Caco-2 (cell line): Measurements from ENCODE around the gene LDB2. TPM values are rescaled to one million over a fixed set of nuclear protein-coding genes. Genes with fewer than 3 reads are reported as not detected.

Source experiments
- BruUV-seq: library from RNA; stranded (reverse); fragments of 400-500 nt; replicated peaks from 2 replicates; lab custom pipeline; 2021; lab: Mats Ljungman, UMichigan
- CTCF ChIA-PET: fragments of 300-600 bp; sonication (Branson Sonifier 250); formaldehyde crosslinking; loops from one replicate; lab custom pipeline; 2022; ENCODE audit warnings: antibody characterized with exemption; lab: Charles Lee
- POLR2A ChIA-PET: fragments of 300-600 bp; sonication (Branson Sonifier 250); formaldehyde crosslinking; loops from one replicate; lab custom pipeline; 2022; ENCODE audit warnings: antibody characterized with exemption; lab: Charles Lee
- DNase-seq, 2 experiments: peaks; one replicate each; pipeline versions ENCODE4 v3.0.0 to v3.0.0-alpha.2; 2020 to 2022
- H3K27me3 ChIP-seq: replicated peaks from 2 replicates; pipeline ENCODE4 v1.6.0; 2011; ENCODE audit warnings: low read length; ENCODE audit not compliant: control insufficient read depth, insufficient read depth
- H3K36me3 ChIP-seq: 2 replicates; pipeline ENCODE4 v1.5.1; 2011; ENCODE audit warnings: low read length; ENCODE audit not compliant: control insufficient read depth, insufficient read depth
- H3K4me1 ChIP-seq: fragments of 250-450 bp; sonication (Bioruptor Pico); 2 replicates; pipeline ENCODE4 v1.5.1; 2020; ENCODE audit warnings: mild to moderate bottlenecking
- H3K4me3 ChIP-seq: 2 replicates; pipeline ENCODE4 v1.5.1; 2011; ENCODE audit warnings: low read depth, mild to moderate bottlenecking, control low read depth, low read length
- H3K9me3 ChIP-seq: fragments of 250-450 bp; sonication (Bioruptor Pico); 2 replicates; pipeline ENCODE4 v1.5.1; 2020; ENCODE audit warnings: mild to moderate bottlenecking, moderate library complexity
- H3K27ac Mint-ChIP-seq: one replicate; pipeline ENCODE4 v1.8.0; 2022; ENCODE audit warnings: mixed read lengths; ENCODE audit not compliant: unreplicated experiment
- H3K27me3 Mint-ChIP-seq: one replicate; pipeline ENCODE4 v1.8.0; 2022; ENCODE audit warnings: mixed read lengths; ENCODE audit not compliant: insufficient read depth, unreplicated experiment
- H3K36me3 Mint-ChIP-seq: one replicate; pipeline ENCODE4 v1.8.0; 2022; ENCODE audit warnings: mild to moderate bottlenecking, mixed read lengths; ENCODE audit not compliant: insufficient read depth, unreplicated experiment
- H3K4me1 Mint-ChIP-seq: one replicate; pipeline ENCODE4 v1.8.0; 2022; ENCODE audit warnings: low read depth, mixed read lengths; ENCODE audit not compliant: unreplicated experiment
- H3K4me3 Mint-ChIP-seq: one replicate; pipeline ENCODE4 v1.8.0; 2022; ENCODE audit warnings: mild to moderate bottlenecking, moderate library complexity, mixed read lengths; ENCODE audit not compliant: unreplicated experiment
- H3K9me3 Mint-ChIP-seq: one replicate; pipeline ENCODE4 v1.8.0; 2022; ENCODE audit warnings: mixed read lengths; ENCODE audit not compliant: unreplicated experiment
- intact Hi-C: fragments of 100-400 bp; cut with micrococcal nuclease; formaldehyde crosslinking; loops from one replicate; pipeline ENCODE4 v1.10.0; 2022; ENCODE audit not compliant: unreplicated experiment
- total RNA-seq: library from RNA; stranded (reverse); gene quantifications from 2 replicates; pipeline ENCODE4 v1.2.3, GENCODE V29; 2022
- TF ChIP-seq, protein P1 (sequence below), 2 experiments: fragments of 200-600 bp in 1 of 2; IDR thresholded peaks; 1 replicate in 1 of 2; 2 replicates in 1 of 2; pipeline versions ENCODE4 v1.5.1 to v1.8.0; 2011 to 2022; ENCODE audit warnings: antibody characterized with exemption in 1 of 2, control low read depth in 1 of 2, inconsistent platforms in 1 of 2, low read depth in 1 of 2, low read length in 1 of 2, mild to moderate bottlenecking in 1 of 2, moderate library complexity in 1 of 2; ENCODE audit not compliant: insufficient read depth in 1 of 2, severe bottlenecking in 1 of 2, unreplicated experiment in 1 of 2

The LDB2 gene
- total RNA-seq, 1 experiment from 2014 or later: not detected

DNA sequence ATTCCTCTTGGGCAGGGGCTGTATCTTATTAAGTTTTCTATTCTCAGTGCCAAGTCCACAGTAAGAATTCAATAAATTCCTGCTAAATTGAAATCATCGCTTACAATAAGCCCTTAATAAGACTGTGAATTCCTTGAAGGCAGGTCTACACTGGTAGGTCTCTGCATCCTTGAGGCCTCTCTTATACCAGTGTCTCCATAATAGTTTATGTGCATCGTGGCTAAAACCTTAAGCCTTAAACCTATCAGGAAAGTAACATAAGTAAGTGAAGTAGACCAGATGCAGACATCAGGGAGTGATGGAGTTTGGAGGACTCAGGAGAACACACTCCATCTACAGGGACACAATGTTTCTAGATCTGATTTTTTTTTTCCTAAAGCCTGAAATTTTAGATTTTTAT, 240.3 kb downstream of the LDB2 start:
- Histone ChIP-seq H3K9me3 (no peaks in the 10 kb centered on the region), H3K4me1 (no peaks in the 10 kb centered on the region), H3K4me3 (no peak overlapping the region), H3K27me3 (no peaks in the 10 kb centered on the region), H3K36me3 (no peaks in the 10 kb centered on the region)
- Mint-ChIP-seq H3K4me1 (no peaks in the 10 kb centered on the region), H3K9me3 (no peaks in the 10 kb centered on the region), H3K36me3 (no peaks in the 10 kb centered on the region), H3K4me3 (no peak overlapping the region), H3K27ac (no peak overlapping the region), H3K27me3 (peaks cover 17% of the 10 kb centered on the region)
- DNase-seq: no peak
- ChIA-PET CTCF (no interaction called here), POLR2A (no interaction called here)
- intact Hi-C loops: no loop called here
- TF ChIP-seq, protein P1, sequence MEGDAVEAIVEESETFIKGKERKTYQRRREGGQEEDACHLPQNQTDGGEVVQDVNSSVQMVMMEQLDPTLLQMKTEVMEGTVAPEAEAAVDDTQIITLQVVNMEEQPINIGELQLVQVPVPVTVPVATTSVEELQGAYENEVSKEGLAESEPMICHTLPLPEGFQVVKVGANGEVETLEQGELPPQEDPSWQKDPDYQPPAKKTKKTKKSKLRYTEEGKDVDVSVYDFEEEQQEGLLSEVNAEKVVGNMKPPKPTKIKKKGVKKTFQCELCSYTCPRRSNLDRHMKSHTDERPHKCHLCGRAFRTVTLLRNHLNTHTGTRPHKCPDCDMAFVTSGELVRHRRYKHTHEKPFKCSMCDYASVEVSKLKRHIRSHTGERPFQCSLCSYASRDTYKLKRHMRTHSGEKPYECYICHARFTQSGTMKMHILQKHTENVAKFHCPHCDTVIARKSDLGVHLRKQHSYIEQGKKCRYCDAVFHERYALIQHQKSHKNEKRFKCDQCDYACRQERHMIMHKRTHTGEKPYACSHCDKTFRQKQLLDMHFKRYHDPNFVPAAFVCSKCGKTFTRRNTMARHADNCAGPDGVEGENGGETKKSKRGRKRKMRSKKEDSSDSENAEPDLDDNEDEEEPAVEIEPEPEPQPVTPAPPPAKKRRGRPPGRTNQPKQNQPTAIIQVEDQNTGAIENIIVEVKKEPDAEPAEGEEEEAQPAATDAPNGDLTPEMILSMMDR (IDR thresholded peaks at IDR 0.05; ENCODE audit: insufficient read depth in 1 of 2, low read depth in 1 of 2, low read length in 1 of 2, severe bottlenecking in 1 of 2, unreplicated experiment in 1 of 2): no peak
- BruUV-seq: no TSS peak

DNA sequence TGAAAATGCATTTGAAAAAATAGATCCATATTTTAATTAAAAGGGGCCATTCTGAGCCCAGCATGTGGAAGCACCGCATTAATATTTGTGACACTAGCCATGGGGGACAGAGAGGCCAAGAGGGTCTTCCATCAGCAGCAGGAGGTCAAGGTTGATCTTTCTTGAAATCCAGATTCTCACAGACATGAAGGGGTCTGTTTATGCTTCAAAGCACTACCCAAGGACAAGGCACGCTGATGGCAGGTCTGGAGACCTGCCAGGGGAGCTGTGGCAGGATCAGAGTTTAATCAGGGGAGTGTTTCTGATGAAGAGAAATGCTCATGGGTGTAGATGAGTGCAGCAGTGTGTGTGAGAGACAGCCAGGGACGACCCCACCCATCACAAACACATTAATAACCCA, 243.3 kb downstream of the LDB2 start:
- Mint-ChIP-seq H3K4me1 (no peaks in the 10 kb centered on the region), H3K27me3 (peaks cover 19% of the 10 kb centered on the region), H3K36me3 (no peaks in the 10 kb centered on the region), H3K9me3 (no peaks in the 10 kb centered on the region), H3K4me3 (no peak overlapping the region), H3K27ac (no peak overlapping the region)
- intact Hi-C loops: no loop called here
- TF ChIP-seq, protein P1 (IDR thresholded peaks at IDR 0.05; ENCODE audit: insufficient read depth in 1 of 2, low read depth in 1 of 2, low read length in 1 of 2, severe bottlenecking in 1 of 2, unreplicated experiment in 1 of 2): no peak
- no peaks in the 10 kb centered on the region for H3K9me3 ChIP-seq
- no peaks in the 10 kb centered on the region for H3K36me3 ChIP-seq
- H3K4me1 ChIP-seq: no peaks in the 10 kb centered on the region
- no peaks in the 10 kb centered on the region for H3K27me3 ChIP-seq
- BruUV-seq: no TSS peak
- no peak for DNase-seq
- ChIA-PET CTCF (no interaction called here), POLR2A (no interaction called here)
- H3K4me3 ChIP-seq: no peak overlapping the region

DNA sequence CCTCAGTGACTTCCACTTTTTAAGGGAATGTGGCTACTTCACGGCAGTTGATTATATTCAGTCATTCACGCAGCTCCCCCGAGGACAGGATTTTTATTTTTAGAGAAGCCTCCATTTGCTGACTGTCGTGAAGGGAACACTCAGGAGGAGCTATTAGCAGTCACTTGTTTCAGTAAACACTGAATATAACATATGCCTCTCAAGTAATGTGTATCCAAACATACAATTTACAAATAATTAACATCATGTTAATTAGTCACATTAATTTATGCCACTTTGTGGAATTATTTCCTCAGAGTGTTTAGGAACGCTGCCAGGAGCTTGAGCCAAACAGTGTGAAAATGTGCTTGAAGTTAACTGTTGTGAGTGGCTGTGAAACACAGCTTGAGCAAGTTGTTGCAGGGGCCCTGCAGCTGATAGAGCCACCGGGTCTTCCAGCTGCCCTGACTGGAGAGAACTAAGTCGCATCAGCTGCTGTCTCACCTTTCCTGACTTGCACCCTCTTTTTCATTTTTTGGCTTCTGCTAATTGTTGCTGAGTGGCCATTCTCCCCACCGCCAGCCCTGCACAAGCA, 245.6 kb downstream of the LDB2 start:
- no peaks in the 10 kb centered on the region for H3K4me1 Mint-ChIP-seq
- intact Hi-C loops: no loop called here
- Histone ChIP-seq H3K9me3 (no peaks in the 10 kb centered on the region), H3K4me1 (no peaks in the 10 kb centered on the region), H3K36me3 (no peaks in the 10 kb centered on the region), H3K4me3 (no peak overlapping the region), H3K27me3 (no peaks in the 10 kb centered on the region)
- no peak for DNase-seq
- CTCF ChIA-PET: no interaction called here
- H3K27ac Mint-ChIP-seq: no peak overlapping the region
- TF ChIP-seq, protein P1 (IDR thresholded peaks at IDR 0.05; ENCODE audit: insufficient read depth in 1 of 2, low read depth in 1 of 2, low read length in 1 of 2, severe bottlenecking in 1 of 2, unreplicated experiment in 1 of 2): no peak
- BruUV-seq: no TSS peak
- H3K36me3 Mint-ChIP-seq: no peaks in the 10 kb centered on the region
- H3K27me3 Mint-ChIP-seq: peaks cover 19% of the 10 kb centered on the region
- POLR2A ChIA-PET: no interaction called here
- no peak overlapping the region for H3K4me3 Mint-ChIP-seq
- no peaks in the 10 kb centered on the region for H3K9me3 Mint-ChIP-seq
